Esophagus muscularis mucosa (tissue), 3 donors: ENCODE results near the gene RER1.

ENCODE experiments used
- POLR2A ChIP-seq: fragments of 450-650 bp; IDR thresholded peaks from one replicate; pipeline ENCODE4 v1.6.1; 2017; ENCODE audit warnings: antibody characterized with exemption, moderate library complexity, mild to moderate bottlenecking, low read depth
- TF ChIP-seq, protein P1 (sequence below), 3 experiments: fragments of 200-600 bp in 2 of 3; fragments of 450-650 bp in 1 of 3; sonication (generic) in 2 of 3; IDR thresholded peaks; one replicate each; pipeline ENCODE4 v1.5.1; 2017 to 2019; ENCODE audit warnings: antibody characterized with exemption in 3 of 3, mild to moderate bottlenecking in 2 of 3, moderate library complexity in 1 of 3

- TF ChIP-seq, protein P1, sequence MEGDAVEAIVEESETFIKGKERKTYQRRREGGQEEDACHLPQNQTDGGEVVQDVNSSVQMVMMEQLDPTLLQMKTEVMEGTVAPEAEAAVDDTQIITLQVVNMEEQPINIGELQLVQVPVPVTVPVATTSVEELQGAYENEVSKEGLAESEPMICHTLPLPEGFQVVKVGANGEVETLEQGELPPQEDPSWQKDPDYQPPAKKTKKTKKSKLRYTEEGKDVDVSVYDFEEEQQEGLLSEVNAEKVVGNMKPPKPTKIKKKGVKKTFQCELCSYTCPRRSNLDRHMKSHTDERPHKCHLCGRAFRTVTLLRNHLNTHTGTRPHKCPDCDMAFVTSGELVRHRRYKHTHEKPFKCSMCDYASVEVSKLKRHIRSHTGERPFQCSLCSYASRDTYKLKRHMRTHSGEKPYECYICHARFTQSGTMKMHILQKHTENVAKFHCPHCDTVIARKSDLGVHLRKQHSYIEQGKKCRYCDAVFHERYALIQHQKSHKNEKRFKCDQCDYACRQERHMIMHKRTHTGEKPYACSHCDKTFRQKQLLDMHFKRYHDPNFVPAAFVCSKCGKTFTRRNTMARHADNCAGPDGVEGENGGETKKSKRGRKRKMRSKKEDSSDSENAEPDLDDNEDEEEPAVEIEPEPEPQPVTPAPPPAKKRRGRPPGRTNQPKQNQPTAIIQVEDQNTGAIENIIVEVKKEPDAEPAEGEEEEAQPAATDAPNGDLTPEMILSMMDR (IDR thresholded peaks at IDR 0.05) = no peak
- TF ChIP-seq POLR2A = no peak
Measured at GRCh38 chr1:2347409-2347785, 44.2 kb upstream of the RER1 start.
